Endothelial cell (in vitro differentiated cells): ENCODE results near the gene MVP. TPM values are rescaled to one million over a fixed set of nuclear protein-coding genes. Genes with fewer than 3 reads are reported as not detected.

Experiments used
- DNase-seq: peaks from one replicate; pipeline ENCODE4 v3.0.0; 2021; ENCODE audit warnings: low spot score
- H3K27ac Mint-ChIP-seq: one replicate; pipeline ENCODE4 v1.8.0; 2021; ENCODE audit warnings: mixed read lengths, inconsistent platforms; ENCODE audit not compliant: unreplicated experiment
- H3K27me3 Mint-ChIP-seq: one replicate; pipeline ENCODE4 v1.8.0; 2021; ENCODE audit warnings: mild to moderate bottlenecking, moderate library complexity, mixed read lengths, inconsistent platforms; ENCODE audit not compliant: unreplicated experiment
- H3K36me3 Mint-ChIP-seq: one replicate; pipeline ENCODE4 v1.8.0; 2021; ENCODE audit warnings: mild to moderate bottlenecking, low read depth, mixed read lengths, inconsistent platforms; ENCODE audit not compliant: unreplicated experiment
- H3K4me1 Mint-ChIP-seq: one replicate; pipeline ENCODE4 v1.8.0; 2021; ENCODE audit warnings: mild to moderate bottlenecking, mixed read lengths, inconsistent platforms; ENCODE audit not compliant: unreplicated experiment
- H3K4me3 Mint-ChIP-seq: one replicate; pipeline ENCODE4 v1.8.0; 2021; ENCODE audit warnings: mild to moderate bottlenecking, mixed read lengths, inconsistent platforms; ENCODE audit not compliant: unreplicated experiment
- H3K9me3 Mint-ChIP-seq: one replicate; pipeline ENCODE4 v1.8.0; 2021; ENCODE audit warnings: mixed read lengths, inconsistent platforms; ENCODE audit not compliant: unreplicated experiment
- CTCF ChIP-seq: fragments of 200-600 bp; sonication (generic); IDR thresholded peaks from one replicate; pipeline ENCODE4 v1.5.0; 2021; ENCODE audit warnings: antibody characterized with exemption; ENCODE audit not compliant: unreplicated experiment
- total RNA-seq: library from RNA; stranded (reverse); fragmentation: NEBNext Ultra II Directional; extraction: Animal tissue kit (Norgen Biotek cat#: 25700); gene quantifications from one replicate; pipeline ENCODE4 v1.2.1, GENCODE V29; 2021; ENCODE audit not compliant: unreplicated experiment

Gene MVP
- total RNA-seq, 1 donor from 2014 or later: 2.0 TPM

GRCh38 chr16:29814592-29814991 is 5.7 kb upstream of the MVP start:
- TF ChIP-seq CTCF: no peak
- DNase-seq: no peak
- H3K27ac Mint-ChIP-seq: peak overlapping the region; percentile 70
- H3K27me3 Mint-ChIP-seq: peaks cover 29% of the 10 kb centered on the region
- peaks cover 59% of the 10 kb centered on the region for H3K4me1 Mint-ChIP-seq
- H3K4me3 Mint-ChIP-seq: peak overlapping the region; percentile 95
- peaks cover 15% of the 10 kb centered on the region for H3K36me3 Mint-ChIP-seq
- no peaks in the 10 kb centered on the region for H3K9me3 Mint-ChIP-seq

- Mint-ChIP-seq H3K36me3 (peaks cover 20% of the 10 kb centered on the region), H3K4me1 (peaks cover 59% of the 10 kb centered on the region), H3K4me3 (peak overlapping the region; percentile 95), H3K9me3 (no peaks in the 10 kb centered on the region), H3K27ac (peak overlapping the region; percentile 70), H3K27me3 (peaks cover 26% of the 10 kb centered on the region)
- TF ChIP-seq CTCF: no peak
- DNase-seq: peak; percentile 40
These were observed 5.1 kb upstream of the MVP start for GRCh38 chr16:29815032-29815721.

- H3K36me3 Mint-ChIP-seq: peaks cover 20% of the 10 kb centered on the region
- peak; percentile 83 for TF ChIP-seq CTCF
- peak; percentile 94 for DNase-seq
- H3K27ac Mint-ChIP-seq: peak within 1 kb of the TSS; percentile 70
- H3K27me3 Mint-ChIP-seq: peaks cover 23% of the 10 kb centered on the region
- H3K9me3 Mint-ChIP-seq: no peaks in the 10 kb centered on the region
- peak within 1 kb of the TSS; percentile 95 for H3K4me3 Mint-ChIP-seq
- H3K4me1 Mint-ChIP-seq: peaks cover 51% of the 10 kb centered on the region
These were observed 4.2 kb upstream of the MVP start, which contains the start of gene PAGR1 for GRCh38 chr16:29815793-29816693. Gene PAGR1 (plus strand): TSS chr16:29816152. CDS start chr16:29816526, 374 bp downstream.

- H3K36me3 Mint-ChIP-seq: peaks cover 20% of the 10 kb centered on the region
- peak overlapping the region; percentile 92 for H3K4me3 Mint-ChIP-seq
- H3K27ac Mint-ChIP-seq: no peak overlapping the region
- H3K9me3 Mint-ChIP-seq: no peaks in the 10 kb centered on the region
- TF ChIP-seq CTCF: no peak
- peak; percentile 48 for DNase-seq
- H3K27me3 Mint-ChIP-seq: peaks cover 23% of the 10 kb centered on the region
- peaks cover 49% of the 10 kb centered on the region for H3K4me1 Mint-ChIP-seq
These were observed 3.4 kb upstream of the MVP start for GRCh38 chr16:29816694-29817441.
